ENCODE results near the gene GMFB. TPM values are rescaled to one million over a fixed set of nuclear protein-coding genes. Genes with fewer than 3 reads are reported as not detected.

Gene GMFB
- total RNA-seq, 1 donor from 2014 or later, result 27.5 TPM

- Histone ChIP-seq H3K9me3 (no peaks in the 10 kb centered on the region), H3K36me3 (no peaks in the 10 kb centered on the region), H3K27me3 (no peaks in the 10 kb centered on the region), H3K4me1 (peaks cover 0 to 8% of the 10 kb centered on the region in 2 donors), H3K4me3 (no peak overlapping the region), H3K27ac (no peak overlapping the region)
- DNase-seq (ENCODE audit: low spot score in 2 of 2), result no peak
- no peak for TF ChIP-seq CTCF (IDR thresholded peaks at IDR 0.05)
- intact Hi-C loops (cut with DNase I), result no loop called here
Observed at GRCh38 chr14:54472315-54472714, 16.5 kb downstream of the GMFB start.

- Histone ChIP-seq H3K4me3 (no peak overlapping the region), H3K27me3 (no peaks in the 10 kb centered on the region), H3K9me3 (no peaks in the 10 kb centered on the region), H3K27ac (no peak overlapping the region), H3K36me3 (no peaks in the 10 kb centered on the region), H3K4me1 (peaks cover 0 to 8% of the 10 kb centered on the region in 2 donors)
- intact Hi-C loops (cut with DNase I), result no loop called here
- DNase-seq (ENCODE audit: low spot score in 2 of 2), result no peak
- no peak for TF ChIP-seq CTCF (IDR thresholded peaks at IDR 0.05)
Observed at GRCh38 chr14:54471641-54472040, 17.1 kb downstream of the GMFB start.

GRCh38 chr14:54470701-54471100 lies 18.1 kb downstream of the GMFB start:
- peaks cover 0 to 8% of the 10 kb centered on the region in 2 donors for H3K4me1 ChIP-seq
- peak overlapping the region; percentile 13 to 48 for H3K27ac ChIP-seq

GRCh38 chr14:54467280-54467679 lies 21.5 kb downstream of the GMFB start:
- Histone ChIP-seq H3K27me3 (no peaks in the 10 kb centered on the region), H3K27ac (no peak overlapping the region), H3K9me3 (no peaks in the 10 kb centered on the region), H3K4me3 (no peak overlapping the region), H3K36me3 (no peaks in the 10 kb centered on the region), H3K4me1 (peaks cover 0 to 5% of the 10 kb centered on the region in 2 donors)
- intact Hi-C loops (cut with DNase I), result no loop called here
- no peak for TF ChIP-seq CTCF (IDR thresholded peaks at IDR 0.05)
- DNase-seq (ENCODE audit: low spot score in 2 of 2), result no peak

More at GRCh38 chr14:54470701-54471100, 18.1 kb downstream of the GMFB start:
- DNase-seq (ENCODE audit: low spot score in 2 of 2), result no peak
- Histone ChIP-seq H3K27me3 (no peaks in the 10 kb centered on the region), H3K36me3 (no peaks in the 10 kb centered on the region), H3K9me3 (no peaks in the 10 kb centered on the region), H3K4me3 (no peak overlapping the region)
- intact Hi-C loops (cut with DNase I), result no loop called here
- TF ChIP-seq CTCF (IDR thresholded peaks at IDR 0.05), result no peak

GRCh38 chr14:54465654-54466053 lies 23.1 kb downstream of the GMFB start:
- H3K4me3 ChIP-seq, result no peak overlapping the region
- no peaks in the 10 kb centered on the region for H3K27me3 ChIP-seq
- intact Hi-C loops (cut with DNase I), result no loop called here
- no peaks in the 10 kb centered on the region for H3K9me3 ChIP-seq
- peaks cover 0 to 3% of the 10 kb centered on the region in 2 donors for H3K4me1 ChIP-seq
- peak overlapping the region; percentile 36 to 61 for H3K27ac ChIP-seq
- TF ChIP-seq CTCF (IDR thresholded peaks at IDR 0.05), result no peak
- no peak for DNase-seq (ENCODE audit: low spot score in 2 of 2)
- no peaks in the 10 kb centered on the region for H3K36me3 ChIP-seq

- Histone ChIP-seq H3K27me3 (no peaks in the 10 kb centered on the region), H3K9me3 (no peaks in the 10 kb centered on the region), H3K4me3 (no peak overlapping the region), H3K4me1 (no peaks in the 10 kb centered on the region), H3K36me3 (no peaks in the 10 kb centered on the region), H3K27ac (no peak overlapping the region)
- no peak for DNase-seq (ENCODE audit: low spot score in 2 of 2)
- intact Hi-C loops (cut with DNase I), result no loop called here
- no peak for TF ChIP-seq CTCF (IDR thresholded peaks at IDR 0.05)
Observed at GRCh38 chr14:54462048-54462447, 26.7 kb downstream of the GMFB start.

Data from ascending aorta (tissue), 2 donors.